B cell (primary cell): Measurements from ENCODE around the gene HBB. TPM values are rescaled to one million over a fixed set of nuclear protein-coding genes. Genes with fewer than 3 reads are reported as not detected.

ENCODE experiments used
- ATAC-seq: fragments of 200-7000 bp; cut with Tn5 transposase; one replicate; pipeline ENCODE4 v1.10.0; 2021; ENCODE audit warnings: low read depth, mild to moderate bottlenecking, moderate number of reproducible peaks, moderate library complexity
- CTCF ChIA-PET: fragments of 350-600 bp; sonication (Branson Sonifier 250); formaldehyde crosslinking; loops from one replicate; lab custom pipeline; 2021; ENCODE audit warnings: antibody characterized with exemption, inconsistent platforms; lab: Charles Lee
- POLR2A ChIA-PET: fragments of 350-600 bp; sonication (Branson Sonifier 250); formaldehyde crosslinking; loops from one replicate; lab custom pipeline; 2021; ENCODE audit warnings: antibody characterized with exemption; lab: Charles Lee
- DNase-seq: peaks from one replicate; pipeline ENCODE4 v3.0.0; 2013
- H2AFZ ChIP-seq: 2 replicates; pipeline ENCODE4 v1.6.1; 2012; ENCODE audit warnings: mild to moderate bottlenecking, low read depth, low read length; ENCODE audit not compliant: insufficient read depth, poor library complexity, severe bottlenecking
- H3K27ac ChIP-seq, 2 donors: 1 replicate in 1 of 2; 2 replicates in 1 of 2; pipeline ENCODE4 v1.5.1; 2012 to 2013; ENCODE audit warnings: low read length in 2 of 2, mild to moderate bottlenecking in 2 of 2, moderate library complexity in 1 of 2
- H3K27me3 ChIP-seq, 4 experiments: fragments of 200-600 bp in 1 of 4; sonication (generic) in 1 of 4; replicated peaks in 1 of 4; 1 replicate in 2 of 4; 2 replicates in 2 of 4; pipeline versions ENCODE4 v1.6.1 to v1.7.0; 2013 to 2016; ENCODE audit warnings: low read length in 3 of 4, mild to moderate bottlenecking in 2 of 4, mixed read lengths in 1 of 4, moderate library complexity in 1 of 4; ENCODE audit not compliant: insufficient read depth in 4 of 4, control insufficient read depth in 3 of 4; ENCODE audit errors: control extremely low read depth in 1 of 4
- H3K36me3 ChIP-seq, 2 experiments: replicated peaks in 1 of 2; 1 replicate in 1 of 2; 2 replicates in 1 of 2; pipeline versions ENCODE4 v1.6.1 to v1.7.1; 2013; ENCODE audit warnings: low read length in 1 of 2; ENCODE audit not compliant: insufficient read depth in 2 of 2, control insufficient read depth in 1 of 2; ENCODE audit errors: control extremely low read depth in 1 of 2, extremely low read depth in 1 of 2
- H3K4me1 ChIP-seq, 2 donors: fragments of 200-600 bp in 1 of 2; sonication (generic) in 1 of 2; 1 replicate in 1 of 2; 2 replicates in 1 of 2; pipeline versions ENCODE4 v1.5.1 to v1.6.1; 2013 to 2017; ENCODE audit warnings: low read length in 2 of 2; ENCODE audit not compliant: control insufficient read depth in 2 of 2, insufficient read depth in 2 of 2
- H3K4me2 ChIP-seq: replicated peaks from 2 replicates; pipeline ENCODE3; 2012; ENCODE audit warnings: mild to moderate bottlenecking, low read depth, low read length; ENCODE audit not compliant: poor library complexity, severe bottlenecking
- H3K4me3 ChIP-seq, 5 experiments: fragments of 200-600 bp in 1 of 5; sonication (generic) in 1 of 5; 1 replicate in 3 of 5; 2 replicates in 2 of 5; pipeline versions ENCODE4 v1.5.1 to v1.7.0; 2011 to 2016; ENCODE audit warnings: low read length in 4 of 5, mild to moderate bottlenecking in 4 of 5, low read depth in 2 of 5, control low read depth in 1 of 5, moderate library complexity in 1 of 5; ENCODE audit not compliant: insufficient read depth in 1 of 5; ENCODE audit errors: control extremely low read depth in 1 of 5, extremely low read depth in 1 of 5
- H3K79me2 ChIP-seq: fragments of 200-600 bp; sonication (generic); one replicate; pipeline ENCODE4 v1.6.0; 2016; ENCODE audit warnings: low read length; ENCODE audit not compliant: control insufficient read depth, insufficient read depth
- H3K9ac ChIP-seq: fragments of 200-600 bp; sonication (generic); 2 replicates; pipeline ENCODE4 v1.6.1; 2017; ENCODE audit warnings: mild to moderate bottlenecking, low read length, moderate library complexity
- H3K9me3 ChIP-seq, 3 donors: one replicate each; pipeline versions ENCODE4 v1.6.1 to v1.7.1; 2013; ENCODE audit warnings: low read length in 2 of 3; ENCODE audit not compliant: control insufficient read depth in 2 of 3, insufficient read depth in 1 of 3; ENCODE audit errors: control extremely low read depth in 1 of 3
- H4K20me1 ChIP-seq: 2 replicates; pipeline ENCODE4 v1.6.0; 2012; ENCODE audit warnings: mild to moderate bottlenecking, low read length; ENCODE audit not compliant: insufficient read depth, control insufficient read depth, poor library complexity, severe bottlenecking
- H3K27ac Mint-ChIP-seq: one replicate; pipeline ENCODE4 v1.8.0; 2021; ENCODE audit warnings: mixed read lengths
- H3K27me3 Mint-ChIP-seq: one replicate; pipeline ENCODE4 v1.8.0; 2021; ENCODE audit warnings: mixed read lengths
- H3K4me1 Mint-ChIP-seq: one replicate; pipeline ENCODE4 v1.8.0; 2021; ENCODE audit warnings: mixed read lengths
- H3K4me3 Mint-ChIP-seq: one replicate; pipeline ENCODE4 v1.8.0; 2021; ENCODE audit warnings: mixed read lengths
- H3K9me3 Mint-ChIP-seq: one replicate; pipeline ENCODE4 v1.8.0; 2022; ENCODE audit warnings: mixed read lengths; ENCODE audit not compliant: insufficient read depth
- CTCF ChIP-seq: fragments of 200-600 bp; IDR thresholded peaks from one replicate; pipeline ENCODE4 v1.8.0; 2022; ENCODE audit warnings: antibody characterized with exemption, mild to moderate bottlenecking
- EZH2 ChIP-seq: IDR thresholded peaks from 2 replicates; pipeline ENCODE4 v1.6.1; 2012; ENCODE audit warnings: borderline replicate concordance, low read depth, mild to moderate bottlenecking, moderate library complexity, low read length; ENCODE audit not compliant: insufficient read depth, poor library complexity, severe bottlenecking
- WGBS: methylation state at CpG from one replicate; pipeline ENCODE4 v1.1.5; 2013; ENCODE audit warnings: missing lambda C conversion rate; ENCODE audit not compliant: insufficient coverage; 5-methylcytosine and 5-hydroxymethylcytosine counted together
- intact Hi-C: fragments of 100-400 bp; cut with micrococcal nuclease; formaldehyde crosslinking; loops from one replicate; pipeline ENCODE4 v1.10.0; 2022
- polyA plus RNA-seq: library from polyadenylated mRNA; depleted of rRNA; stranded (reverse); fragments of >200 nt; gene quantifications from 2 replicates; pipeline ENCODE4 v1.2.3, GENCODE V29; 2012
- total RNA-seq, 2 donors: library from RNA; stranded (reverse); fragments of 120-200 nt in 1 of 2; gene quantifications; 1 replicate in 1 of 2; 2 replicates in 1 of 2; pipeline versions ENCODE4 v1.2.3 to v1.2.4, GENCODE V29; 2013 to 2022

Gene HBB
- total and polyA plus RNA-seq, 2 donors (not counting 1 experiment from before 2014, with no cell fraction given): 69.7 to 385 TPM

GRCh38 chr11:5266609-5267008, 39.7 kb upstream of the HBB start:
- Histone ChIP-seq H3K79me2 (no peaks in the 10 kb centered on the region), H2AFZ (no peak overlapping the region), H3K36me3 (no peaks in the 10 kb centered on the region), H3K4me3 (no peak overlapping the region), H3K9me3 (no peaks in the 10 kb centered on the region), H3K4me2 (no peak overlapping the region), H3K9ac (no peak overlapping the region), H3K27ac (no peak overlapping the region), H4K20me1 (no peaks in the 10 kb centered on the region), H3K27me3 (no peaks in the 10 kb centered on the region), H3K4me1 (no peaks in the 10 kb centered on the region)
- no peak for DNase-seq
- no peak for ATAC-seq
- H3K4me3 Mint-ChIP-seq: no peak overlapping the region
- POLR2A ChIA-PET: no interaction called here
- no peaks in the 10 kb centered on the region for H3K27me3 Mint-ChIP-seq
- H3K4me1 Mint-ChIP-seq: no peaks in the 10 kb centered on the region
- CTCF ChIA-PET: no interaction called here
- no peaks in the 10 kb centered on the region for H3K9me3 Mint-ChIP-seq
- no peak for TF ChIP-seq CTCF
- no peak for TF ChIP-seq EZH2
- H3K27ac Mint-ChIP-seq: no peak overlapping the region
- intact Hi-C loops: no loop called here

- Histone ChIP-seq H2AFZ (no peak overlapping the region), H3K27ac (no peak overlapping the region), H3K9me3 (no peaks in the 10 kb centered on the region), H3K9ac (no peak overlapping the region), H3K4me1 (no peaks in the 10 kb centered on the region), H3K4me2 (no peak overlapping the region), H3K79me2 (no peaks in the 10 kb centered on the region), H4K20me1 (no peaks in the 10 kb centered on the region), H3K27me3 (no peaks in the 10 kb centered on the region), H3K4me3 (no peak overlapping the region), H3K36me3 (no peaks in the 10 kb centered on the region)
- no peak for TF ChIP-seq EZH2
- Mint-ChIP-seq H3K9me3 (no peaks in the 10 kb centered on the region), H3K4me1 (no peaks in the 10 kb centered on the region), H3K27ac (no peak overlapping the region), H3K4me3 (no peak overlapping the region), H3K27me3 (no peaks in the 10 kb centered on the region)
- intact Hi-C loops: no loop called here
- no peak for ATAC-seq
- WGBS: no CpG with 5 or more reads among the region's 2 CpGs
- POLR2A ChIA-PET: no interaction called here
- CTCF ChIA-PET: no interaction called here
- DNase-seq: no peak
These were observed 39.0 kb upstream of the HBB start for GRCh38 chr11:5265832-5266231.
